Right atrium auricular region (tissue), 2 donors: ENCODE data around the gene THAP12. TPM values are rescaled to one million over a fixed set of nuclear protein-coding genes. Genes with fewer than 3 reads are reported as not detected.

Experiments
- DNase-seq: peaks from one replicate; pipeline ENCODE4 v3.0.0-alpha.2; 2019; ENCODE audit warnings: low spot score
- H3K27ac ChIP-seq, 2 donors: fragments of 200-600 bp; sonication (generic); 1 replicate in 1 of 2; 2 replicates in 1 of 2; pipeline ENCODE4 v1.5.1; 2016 to 2019
- H3K27me3 ChIP-seq, 2 donors: fragments of 200-600 bp; sonication (generic); one replicate each; pipeline versions ENCODE4 v1.5.1 to v1.6.0; 2017 to 2019
- H3K36me3 ChIP-seq: fragments of 200-600 bp; sonication (generic); one replicate; pipeline ENCODE4 v1.5.1; 2016
- H3K4me1 ChIP-seq, 2 donors: fragments of 200-600 bp; sonication (generic); one replicate each; pipeline versions ENCODE4 v1.5.1 to v1.6.0; 2017 to 2019
- H3K4me3 ChIP-seq, 2 donors: fragments of 200-600 bp; sonication (generic); 1 replicate in 1 of 2; 2 replicates in 1 of 2; pipeline ENCODE4 v1.5.1; 2017 to 2019; ENCODE audit warnings: mild to moderate bottlenecking in 1 of 2, moderate library complexity in 1 of 2
- H3K9me3 ChIP-seq, 2 donors: fragments of 200-600 bp; sonication (generic); one replicate each; pipeline ENCODE4 v1.5.1; 2019
- CTCF ChIP-seq, 2 donors: fragments of 200-600 bp; sonication (generic); IDR thresholded peaks; one replicate each; pipeline ENCODE4 v1.5.1; 2019; ENCODE audit warnings: antibody characterized with exemption in 2 of 2
- total RNA-seq, 2 donors: library from RNA; depleted of rRNA; stranded (reverse); fragments of >200 nt; gene quantifications; one replicate each; pipeline ENCODE4 v1.1.0, GENCODE V29; 2016

The THAP12 gene
- total RNA-seq, 2 donors from 2014 or later: 15.1 to 16.2 TPM

DNA sequence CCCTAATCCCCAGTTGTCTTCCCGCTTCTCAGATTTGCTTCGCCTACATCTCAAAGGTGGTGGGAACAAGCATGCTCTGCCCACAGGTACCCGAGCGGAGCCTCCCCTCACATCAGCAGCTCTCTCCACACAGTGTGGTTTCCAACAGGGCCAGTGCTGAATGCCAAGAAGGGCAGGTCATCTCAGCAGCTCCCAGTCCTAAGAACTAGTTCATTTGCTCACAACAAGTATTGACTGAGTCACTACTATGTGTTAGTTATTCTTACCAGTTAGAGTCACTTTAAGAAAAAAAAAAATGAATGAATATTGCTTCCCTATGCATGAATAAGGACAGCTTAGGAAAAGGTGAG lies 66.2 kb downstream of the THAP12 start:
- no peak for TF ChIP-seq CTCF (IDR thresholded peaks at IDR 0.05)
- H3K27me3 ChIP-seq: no peaks in the 10 kb centered on the region
- H3K27ac ChIP-seq: no peak overlapping the region
- no peak for DNase-seq
- no peaks in the 10 kb centered on the region for H3K36me3 ChIP-seq
- H3K4me1 ChIP-seq: no peaks in the 10 kb centered on the region
- no peak overlapping the region for H3K4me3 ChIP-seq
- H3K9me3 ChIP-seq: no peaks in the 10 kb centered on the region

GRCh38 chr11:76313913-76314740 lies 66.8 kb downstream of the THAP12 start:
- no peaks in the 10 kb centered on the region for H3K4me1 ChIP-seq
- no peak for TF ChIP-seq CTCF (IDR thresholded peaks at IDR 0.05)
- DNase-seq: no peak
- H3K9me3 ChIP-seq: no peaks in the 10 kb centered on the region
- no peak overlapping the region for H3K4me3 ChIP-seq
- H3K27ac ChIP-seq: no peak overlapping the region
- H3K36me3 ChIP-seq: no peaks in the 10 kb centered on the region
- H3K27me3 ChIP-seq: no peaks in the 10 kb centered on the region

DNA sequence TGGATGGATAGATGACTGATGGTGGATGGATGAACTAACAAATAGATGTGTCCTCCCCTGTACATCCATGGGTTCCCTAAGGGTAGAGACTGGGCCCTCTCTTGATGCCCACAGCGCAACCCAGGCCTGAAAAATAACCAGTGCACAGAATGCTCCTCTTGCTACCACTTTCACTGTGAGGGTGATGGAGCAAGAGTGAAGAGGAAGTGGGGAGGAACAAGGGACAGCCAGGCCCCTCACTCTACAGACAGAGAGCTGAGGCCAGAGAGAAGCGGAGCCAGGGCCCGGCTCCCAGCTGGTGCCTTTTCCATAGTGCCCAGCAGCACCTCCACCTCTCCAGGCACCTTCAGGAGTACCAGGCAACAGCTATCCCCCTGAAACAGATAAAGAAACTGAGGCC lies 67.7 kb downstream of the THAP12 start:
- H3K4me3 ChIP-seq: no peak overlapping the region
- no peaks in the 10 kb centered on the region for H3K27me3 ChIP-seq
- no peak for TF ChIP-seq CTCF (IDR thresholded peaks at IDR 0.05)
- DNase-seq: no peak
- no peak overlapping the region for H3K27ac ChIP-seq
- H3K36me3 ChIP-seq: no peaks in the 10 kb centered on the region
- no peaks in the 10 kb centered on the region for H3K4me1 ChIP-seq
- no peaks in the 10 kb centered on the region for H3K9me3 ChIP-seq

DNA sequence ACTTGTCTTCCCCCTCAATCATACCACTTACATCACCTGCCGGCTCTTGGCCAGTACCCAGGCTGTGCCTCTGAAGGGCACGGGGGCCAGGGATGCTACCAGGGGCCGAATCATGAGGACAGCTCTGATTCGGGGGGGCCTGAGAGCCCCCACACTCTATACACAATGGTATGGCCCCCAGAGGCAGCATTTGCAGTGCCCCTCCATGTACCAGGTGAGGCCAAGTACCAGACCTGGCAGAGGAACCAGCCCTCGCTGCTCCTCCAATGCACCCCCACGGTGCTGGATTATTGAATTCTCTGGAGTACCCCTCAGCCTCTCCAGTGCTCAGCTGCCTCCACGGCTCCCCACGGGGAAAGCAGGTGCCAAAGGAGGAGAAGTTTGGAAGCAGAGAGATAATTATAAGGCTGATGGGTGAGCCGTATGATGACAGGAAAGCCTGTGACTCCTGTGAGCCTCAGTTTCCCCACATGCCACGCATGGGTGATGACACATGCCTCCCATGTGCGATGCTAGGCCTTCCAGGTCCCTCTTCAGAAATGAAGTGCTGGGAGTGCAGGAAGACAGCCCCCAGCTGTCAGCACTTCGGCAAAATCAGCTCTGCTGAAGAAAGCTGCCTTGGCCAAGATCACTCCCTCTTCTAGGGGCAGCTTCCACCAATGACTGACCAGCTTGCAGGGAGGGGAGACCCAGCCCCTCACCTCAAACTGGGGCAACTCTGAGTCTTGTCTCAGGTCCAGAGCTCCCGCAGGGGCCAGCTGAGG lies 69.9 kb downstream of the THAP12 start:
- H3K36me3 ChIP-seq: no peaks in the 10 kb centered on the region
- H3K9me3 ChIP-seq: no peaks in the 10 kb centered on the region
- H3K27me3 ChIP-seq: no peaks in the 10 kb centered on the region
- H3K4me3 ChIP-seq: no peak overlapping the region
- TF ChIP-seq CTCF (IDR thresholded peaks at IDR 0.05): no peak
- no peak for DNase-seq
- no peak overlapping the region for H3K27ac ChIP-seq
- peaks cover 0 to 15% of the 10 kb centered on the region in 2 donors for H3K4me1 ChIP-seq

GRCh38 chr11:76307978-76308747 lies 72.8 kb downstream of the THAP12 start:
- no peak for TF ChIP-seq CTCF (IDR thresholded peaks at IDR 0.05)
- DNase-seq: no peak
- H3K4me3 ChIP-seq: no peak overlapping the region
- H3K4me1 ChIP-seq: peaks cover 0 to 15% of the 10 kb centered on the region in 2 donors
- H3K36me3 ChIP-seq: no peaks in the 10 kb centered on the region
- no peaks in the 10 kb centered on the region for H3K9me3 ChIP-seq
- H3K27ac ChIP-seq: no peak overlapping the region
- H3K27me3 ChIP-seq: no peaks in the 10 kb centered on the region
